SKM-1 (cell line): ENCODE results near the gene ITPR3.

Experiments
- DNase-seq: peaks from one replicate; lab custom pipeline; 2025; ENCODE audit not compliant: unreplicated experiment; lab: John Stamatoyannopoulos, UW

The ITPR3 gene

GRCh38 chr6:33695451-33695887 is 74.3 kb downstream of the ITPR3 start:
- no peak for DNase-seq

- no peak for DNase-seq
Measured at GRCh38 chr6:33696076-33696475, 75.0 kb downstream of the ITPR3 start.

- no peak for DNase-seq
Measured at GRCh38 chr6:33696548-33697518, 75.7 kb downstream of the ITPR3 start.

DNA sequence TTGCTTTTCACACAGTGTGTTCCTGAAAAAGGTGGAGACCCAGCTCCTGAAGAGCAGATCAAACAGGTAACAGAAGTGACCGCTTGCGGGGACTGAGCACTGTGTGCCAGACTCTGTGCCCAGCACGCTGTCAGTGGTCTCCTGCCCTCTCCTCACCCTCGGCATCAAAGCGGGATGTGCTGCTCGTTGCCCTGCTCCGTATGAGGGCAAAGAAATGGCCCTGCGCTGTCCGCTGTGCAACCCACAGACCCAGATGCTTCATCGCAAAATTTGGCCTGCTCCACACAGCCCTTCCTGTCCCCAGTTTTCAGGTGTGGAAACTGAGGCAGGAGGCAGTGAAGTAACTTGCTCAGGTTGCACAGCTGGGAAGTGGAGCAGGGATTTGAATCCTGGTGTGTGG is 76.7 kb downstream of the ITPR3 start:
- no peak for DNase-seq

DNA sequence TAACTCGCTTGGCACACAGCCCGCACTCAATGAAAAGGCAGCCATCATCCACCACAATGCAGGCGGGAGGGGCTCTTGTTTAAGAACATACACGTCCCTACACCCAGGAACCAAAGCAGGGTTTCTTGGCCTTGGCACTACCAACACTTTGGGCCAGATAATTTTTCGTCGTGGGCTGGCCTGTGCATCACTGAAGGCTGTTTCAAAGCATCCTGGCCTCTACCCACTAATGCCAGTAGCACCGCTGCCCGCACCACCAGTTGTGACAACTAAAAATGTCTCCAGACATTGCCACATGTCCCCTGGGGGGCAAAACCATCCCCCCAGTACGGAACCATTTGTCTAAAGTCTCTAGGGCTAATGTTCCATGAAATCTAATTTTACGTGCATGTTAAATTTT is 77.4 kb downstream of the ITPR3 start:
- DNase-seq, result no peak

- DNase-seq, result no peak
Measured at GRCh38 chr6:33699131-33699530, 78.0 kb downstream of the ITPR3 start.

DNA sequence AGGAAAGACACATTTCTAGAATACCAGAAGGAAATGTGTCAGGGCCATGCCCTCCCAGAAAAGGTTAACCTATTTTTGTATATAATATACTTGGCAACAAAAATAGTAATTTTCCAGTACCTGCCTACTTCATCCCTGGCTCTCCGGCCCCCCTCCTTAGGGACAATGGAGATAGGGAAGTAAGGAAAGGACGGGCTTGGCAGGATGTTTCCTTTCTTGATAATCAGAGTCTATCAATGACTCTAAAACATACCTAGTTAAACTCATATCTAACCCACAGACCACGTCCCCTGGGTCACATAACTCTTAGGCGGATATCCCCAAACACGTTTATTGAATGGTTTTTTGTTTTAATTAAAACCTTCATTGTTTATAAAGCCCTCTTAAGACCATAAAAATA is 78.6 kb downstream of the ITPR3 start:
- DNase-seq, result no peak

DNA sequence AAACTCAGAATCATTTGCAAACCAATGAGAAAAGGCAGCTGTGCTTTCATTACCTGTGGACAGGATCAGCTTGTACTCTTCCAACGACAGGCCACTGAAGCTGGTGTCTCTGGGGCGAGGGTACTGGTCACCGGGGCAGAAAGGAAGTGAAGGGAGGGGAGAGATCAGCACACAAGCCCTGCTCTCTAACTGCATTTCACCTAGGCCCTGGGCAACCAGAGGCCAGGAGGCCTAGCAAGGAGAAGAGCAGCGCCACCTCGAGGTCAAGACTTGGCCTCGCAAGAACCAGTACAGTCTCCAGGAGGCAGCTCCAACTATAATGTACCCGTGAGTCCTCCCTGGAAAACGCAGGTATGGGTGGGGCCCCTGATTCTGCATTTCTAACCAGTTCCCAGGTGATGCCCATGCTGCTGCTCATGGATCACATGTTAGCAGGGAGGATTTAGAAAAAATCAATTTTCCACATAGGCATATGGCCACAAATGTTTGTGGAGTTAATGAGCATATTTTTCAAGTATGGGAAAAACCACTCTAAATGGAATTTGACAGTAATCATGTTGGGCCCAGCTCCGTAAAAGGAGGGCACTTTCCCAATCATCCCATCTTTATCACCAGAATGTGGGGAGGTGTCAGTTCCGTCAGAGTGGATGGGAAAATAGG is 79.4 kb downstream of the ITPR3 start:
- DNase-seq, result no peak

GRCh38 chr6:33702345-33702977 is 81.3 kb downstream of the ITPR3 start:
- DNase-seq, result peak; percentile 35

DNA sequence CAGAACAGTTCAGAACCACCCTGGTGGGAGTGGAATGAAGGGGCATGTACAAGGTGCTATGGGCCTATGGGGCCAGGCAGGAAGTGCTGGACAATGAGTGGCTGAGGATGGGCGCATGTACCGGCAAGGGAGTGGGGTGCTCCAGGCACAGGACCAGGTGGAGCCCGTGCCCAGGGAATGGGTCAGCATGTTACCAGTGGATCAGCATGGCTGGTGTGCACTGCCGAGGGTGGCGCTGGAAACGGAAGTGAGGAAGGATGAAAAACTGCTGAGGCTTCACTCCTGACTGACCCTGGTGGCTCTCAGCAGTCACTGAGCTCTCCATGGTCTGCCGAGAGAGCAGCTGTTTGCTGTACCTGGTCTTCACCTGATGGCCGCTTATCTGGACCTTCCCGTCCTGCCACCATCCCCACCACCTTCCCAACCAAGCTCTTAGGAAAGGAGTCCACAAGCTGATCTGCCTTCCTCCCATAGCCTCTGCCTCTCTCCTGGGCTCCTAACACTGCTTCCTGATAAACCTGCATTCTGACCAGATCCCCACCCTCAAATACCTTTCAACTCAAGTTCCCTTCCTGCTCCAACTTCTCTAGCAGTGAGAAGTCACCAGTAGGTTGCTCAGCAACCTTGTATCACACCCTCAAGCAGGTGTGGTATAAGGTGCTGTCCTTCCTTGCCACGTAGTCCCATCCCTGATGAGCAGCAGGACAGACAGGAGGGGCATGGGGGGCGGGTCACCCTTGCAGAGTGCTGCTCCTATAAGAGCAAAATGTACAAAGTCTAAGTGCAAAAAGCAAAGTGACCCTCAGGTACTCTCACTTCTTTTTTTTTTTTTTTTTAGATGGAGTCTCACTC is 83.3 kb downstream of the ITPR3 start:
- DNase-seq, result no peak

GRCh38 chr6:33705268-33705885 is 84.3 kb downstream of the ITPR3 start:
- DNase-seq, result no peak

GRCh38 chr6:33705955-33706725 is 85.0 kb downstream of the ITPR3 start:
- DNase-seq, result no peak

DNA sequence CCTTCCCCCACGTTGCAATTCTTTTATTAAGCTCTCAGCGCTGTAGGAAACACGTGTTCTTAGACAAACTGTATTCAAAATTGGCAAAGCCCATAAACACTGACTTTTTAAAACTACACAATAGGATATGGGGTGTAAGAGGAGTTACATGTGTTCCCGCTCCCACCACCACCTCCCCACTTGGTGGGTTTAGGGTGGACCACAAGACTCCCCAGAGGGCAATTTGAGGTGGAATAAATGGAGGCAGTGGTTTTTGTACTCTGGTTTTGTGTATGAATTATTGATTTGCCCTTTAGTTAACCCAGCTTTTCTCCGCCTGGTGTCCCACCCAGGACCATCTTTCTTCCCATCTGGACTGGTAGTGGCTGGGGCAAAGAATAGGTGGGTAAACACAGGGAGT is 86.6 kb downstream of the ITPR3 start:
- DNase-seq, result no peak

GRCh38 chr6:33708516-33709204 is 87.5 kb downstream of the ITPR3 start:
- no peak for DNase-seq

DNA sequence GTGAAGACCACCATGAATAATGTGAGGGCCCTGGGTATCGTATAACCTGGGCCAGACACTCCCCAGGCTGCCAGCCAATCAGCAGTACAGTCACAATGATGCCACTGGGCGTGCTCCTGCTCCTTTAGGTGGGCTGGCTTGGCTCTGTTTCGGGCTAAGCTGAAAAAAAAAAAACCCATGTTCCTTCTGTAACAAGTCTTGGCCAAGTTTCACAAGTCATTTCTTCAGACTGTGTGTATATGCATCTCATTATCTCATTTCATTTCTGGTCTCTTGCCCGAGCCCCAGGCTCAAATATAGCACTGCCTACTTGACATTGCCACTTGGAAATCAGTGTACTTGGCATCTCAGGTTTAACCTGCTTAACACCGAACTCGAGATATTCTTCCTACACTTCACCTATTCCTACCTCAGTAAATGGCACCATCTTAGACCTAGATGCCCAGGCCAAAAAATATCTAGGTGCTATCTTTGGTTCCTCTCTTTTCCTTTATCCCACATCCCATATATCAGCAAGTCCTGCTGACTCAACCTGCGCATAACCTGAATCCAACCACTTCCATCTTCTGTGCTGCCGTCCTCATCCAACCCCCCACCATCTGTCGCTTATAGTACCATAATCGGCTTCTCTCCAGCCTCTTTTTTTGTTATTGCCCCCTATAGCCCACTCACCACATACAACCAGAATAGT is 88.6 kb downstream of the ITPR3 start:
- DNase-seq, result no peak

DNA sequence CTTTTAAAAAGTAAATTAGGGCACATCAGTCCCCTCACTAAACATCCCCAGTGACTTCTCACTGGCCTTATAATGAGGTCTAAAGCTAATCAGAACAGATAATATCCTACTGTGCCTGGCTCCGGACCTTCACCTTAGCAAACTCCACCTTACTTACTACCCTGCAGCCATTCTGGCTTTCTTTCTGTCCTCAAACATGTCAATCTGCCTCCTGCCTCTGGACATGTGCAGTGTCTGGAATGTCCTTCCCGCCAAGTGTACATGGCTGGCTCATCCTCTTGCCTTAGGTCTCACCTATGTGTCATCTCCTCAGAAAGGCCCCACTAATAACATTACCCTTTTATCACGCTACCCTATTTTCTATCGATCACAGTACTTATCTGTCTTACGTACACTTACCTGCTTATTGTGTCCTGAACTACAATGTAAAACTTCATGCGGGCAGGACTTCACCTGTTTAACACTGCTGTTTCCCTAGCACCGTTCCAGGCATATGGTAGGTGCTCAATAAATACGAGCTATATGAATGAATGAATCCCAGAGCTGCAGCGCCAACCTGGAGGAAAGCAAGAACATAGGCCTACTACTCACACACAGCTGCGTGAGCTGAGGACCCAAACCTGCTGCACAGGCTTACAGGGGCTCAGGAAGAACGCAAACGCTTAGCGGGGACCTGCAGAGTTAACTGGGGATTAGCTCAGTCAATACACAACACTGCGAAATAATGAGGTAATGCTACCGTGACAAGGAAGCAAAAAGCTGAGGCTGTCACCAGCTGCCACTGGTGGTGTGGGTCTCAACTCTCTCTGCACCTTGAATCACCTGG is 89.4 kb downstream of the ITPR3 start:
- DNase-seq, result no peak
